Hematopoietic multipotent progenitor cell treated with erythropoietin and hydrocortisone succinate and interleukin-3 and kit ligand, for 15 days (in vitro differentiated cells): ENCODE measurements around the gene FHL1.
"Not testable (repeated sequence)": the region's sequence is repeated elsewhere in the genome, so short reads cannot be mapped to it uniquely, and the experiment has no call there.

Source experiments
- DNase-seq: peaks from one replicate; pipeline ENCODE4 v3.0.0-alpha.2; 2015; ENCODE audit warnings: low spot score

The FHL1 gene

GRCh38 chrX:136209016-136209738 lies 61.8 kb downstream of the FHL1 start:
- no peak for DNase-seq

DNA sequence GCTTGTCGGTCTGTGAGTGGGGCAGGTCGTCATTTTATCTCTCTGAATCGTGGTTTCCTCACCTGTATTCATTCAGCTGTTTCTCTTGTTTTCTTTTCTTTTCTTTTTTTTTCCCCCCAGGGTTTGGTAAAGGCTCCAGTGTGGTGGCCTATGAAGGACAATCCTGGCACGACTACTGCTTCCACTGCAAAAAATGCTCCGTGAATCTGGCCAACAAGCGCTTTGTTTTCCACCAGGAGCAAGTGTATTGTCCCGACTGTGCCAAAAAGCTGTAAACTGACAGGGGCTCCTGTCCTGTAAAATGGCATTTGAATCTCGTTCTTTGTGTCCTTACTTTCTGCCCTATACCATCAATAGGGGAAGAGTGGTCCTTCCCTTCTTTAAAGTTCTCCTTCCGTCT lies 62.4 kb downstream of the FHL1 start:
- DNase-seq = no peak

DNA sequence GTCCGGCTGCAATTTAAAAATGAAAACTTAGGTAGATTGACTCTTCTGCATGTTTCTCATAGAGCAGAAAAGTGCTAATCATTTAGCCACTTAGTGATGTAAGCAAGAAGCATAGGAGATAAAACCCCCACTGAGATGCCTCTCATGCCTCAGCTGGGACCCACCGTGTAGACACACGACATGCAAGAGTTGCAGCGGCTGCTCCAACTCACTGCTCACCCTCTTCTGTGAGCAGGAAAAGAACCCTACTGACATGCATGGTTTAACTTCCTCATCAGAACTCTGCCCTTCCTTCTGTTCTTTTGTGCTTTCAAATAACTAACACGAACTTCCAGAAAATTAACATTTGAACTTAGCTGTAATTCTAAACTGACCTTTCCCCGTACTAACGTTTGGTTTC lies 62.9 kb downstream of the FHL1 start:
- DNase-seq = no peak

DNA sequence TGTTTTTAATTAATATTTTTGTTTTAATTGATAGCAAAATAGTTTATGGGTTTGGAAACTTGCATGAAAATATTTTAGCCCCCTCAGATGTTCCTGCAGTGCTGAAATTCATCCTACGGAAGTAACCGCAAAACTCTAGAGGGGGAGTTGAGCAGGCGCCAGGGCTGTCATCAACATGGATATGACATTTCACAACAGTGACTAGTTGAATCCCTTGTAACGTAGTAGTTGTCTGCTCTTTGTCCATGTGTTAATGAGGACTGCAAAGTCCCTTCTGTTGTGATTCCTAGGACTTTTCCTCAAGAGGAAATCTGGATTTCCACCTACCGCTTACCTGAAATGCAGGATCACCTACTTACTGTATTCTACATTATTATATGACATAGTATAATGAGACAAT lies 63.5 kb downstream of the FHL1 start:
- no peak for DNase-seq

GRCh38 chrX:136211766-136212556 lies 64.6 kb downstream of the FHL1 start:
- no peak for DNase-seq

- no peak for DNase-seq
These were observed 65.3 kb downstream of the FHL1 start for GRCh38 chrX:136212557-136213111.

- DNase-seq = no peak
These were observed 67.2 kb downstream of the FHL1 start for GRCh38 chrX:136214551-136214950.

GRCh38 chrX:136215559-136215958 lies 68.2 kb downstream of the FHL1 start:
- DNase-seq = no peak

- no peak for DNase-seq
These were observed 72.6 kb downstream of the FHL1 start for GRCh38 chrX:136219893-136220292.

- no peak for DNase-seq
These were observed 73.2 kb downstream of the FHL1 start for GRCh38 chrX:136220540-136220939.

GRCh38 chrX:136220951-136221350 lies 73.6 kb downstream of the FHL1 start:
- DNase-seq = no peak

GRCh38 chrX:136221851-136222513 lies 74.6 kb downstream of the FHL1 start:
- DNase-seq = no peak

DNA sequence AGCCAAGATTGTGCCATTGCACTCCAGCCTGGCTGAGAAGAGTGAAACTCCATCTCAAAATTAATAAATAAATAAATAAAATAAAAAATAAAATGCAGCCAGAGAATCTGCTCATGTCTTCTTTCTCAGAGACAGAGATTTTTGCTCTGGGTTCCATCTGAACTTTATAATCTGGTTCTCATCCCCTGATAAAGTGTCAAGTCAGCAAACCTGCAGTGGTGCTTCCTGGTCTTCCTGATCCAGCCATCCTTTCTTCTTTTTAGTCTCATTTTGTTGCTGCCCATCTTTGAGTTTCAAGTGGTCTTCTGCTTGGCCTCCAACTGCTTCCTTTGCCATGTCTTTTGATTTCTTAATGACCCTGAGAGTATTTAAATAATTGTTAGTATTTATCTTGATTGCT lies 79.7 kb downstream of the FHL1 start:
- no peak for DNase-seq

DNA sequence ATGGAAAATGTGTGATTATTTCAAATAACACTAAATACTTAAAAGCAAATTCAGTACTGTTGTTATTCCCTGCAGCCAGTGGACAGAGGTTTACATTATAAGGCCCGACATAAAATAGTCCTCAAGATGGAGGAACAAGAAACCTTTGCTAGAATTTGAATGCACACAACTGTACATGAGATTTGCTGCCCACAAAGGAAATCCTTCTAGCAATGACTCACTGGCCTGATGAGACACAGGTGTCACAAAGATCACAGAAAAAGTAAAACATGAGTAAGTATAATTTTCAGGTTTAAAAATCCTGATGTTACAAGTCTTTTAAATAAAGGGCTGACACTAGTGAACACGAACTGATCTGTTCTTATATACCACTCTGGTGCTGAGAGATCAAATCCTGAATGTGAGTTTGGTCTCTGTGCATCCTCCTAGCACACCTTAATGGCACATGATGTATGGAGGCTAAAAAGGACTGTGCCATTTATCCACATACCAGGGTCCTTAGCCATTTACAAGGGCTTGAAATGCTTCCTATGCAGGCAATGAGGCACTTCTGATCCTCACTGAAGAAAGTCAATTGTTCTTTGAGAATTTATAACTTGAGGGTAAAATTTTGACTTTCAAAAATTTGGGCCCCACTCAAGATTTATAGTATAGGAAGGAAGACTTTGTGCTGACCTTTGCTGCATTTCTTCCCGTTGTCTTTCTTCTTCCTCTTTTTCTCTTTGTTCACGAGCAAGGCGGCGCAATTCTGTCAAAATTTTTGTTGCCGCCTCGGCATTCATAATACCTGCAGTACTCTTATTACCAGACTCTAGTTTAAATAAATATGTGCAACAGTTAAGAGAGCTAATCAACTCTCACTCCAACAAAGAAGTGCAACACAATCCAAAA lies 80.9 kb downstream of the FHL1 start:
- no peak for DNase-seq

GRCh38 chrX:136228839-136229207 lies 81.5 kb downstream of the FHL1 start:
- DNase-seq = no peak

- no peak for DNase-seq
These were observed 89.7 kb downstream of the FHL1 start for GRCh38 chrX:136237074-136237473.

- not testable (repeated sequence) for DNase-seq
These were observed 90.5 kb downstream of the FHL1 start for GRCh38 chrX:136237849-136238248.

DNA sequence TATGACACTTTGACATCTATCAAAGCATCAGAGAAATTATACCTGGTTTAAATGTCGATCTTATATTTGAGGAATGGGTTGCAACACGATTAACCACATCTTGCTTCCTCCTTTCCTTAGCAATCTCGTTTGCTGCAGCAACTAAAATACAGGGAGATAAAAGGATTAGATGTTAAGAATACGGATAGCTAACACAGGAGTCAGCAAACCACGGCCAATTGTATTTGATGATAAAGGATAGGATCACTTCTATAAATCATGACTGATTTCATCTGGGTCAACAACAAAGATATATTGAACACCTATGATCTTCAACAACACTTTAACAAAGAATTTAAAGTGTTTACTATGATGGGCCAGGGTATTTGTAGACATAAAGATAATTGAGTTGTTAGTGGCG lies 98.9 kb downstream of the FHL1 start:
- no peak for DNase-seq

- DNase-seq = no peak
These were observed 103.1 kb downstream of the FHL1 start for GRCh38 chrX:136250191-136251040.

GRCh38 chrX:136251041-136251991 lies 104.0 kb downstream of the FHL1 start, which contains the start of gene MAP7D3:
MAP7D3 (minus strand) TSS chrX:136251400; CDS start chrX:136251358, 42 bp downstream.
- DNase-seq = peak; percentile 20
